Inflammatory macrophage treated with lipopolysaccharide for 4 hours (primary cell): Measurements from ENCODE around the gene FST.

ENCODE experiments used
- DNase-seq: peaks from one replicate; pipeline ENCODE4 v3.0.0-alpha.2; 2020

Gene FST

GRCh38 chr5:53475320-53475719 is 5.1 kb upstream of the FST start:
- no peak for DNase-seq

- no peak for DNase-seq
Observed at GRCh38 chr5:53476019-53476418, 4.4 kb upstream of the FST start.

GRCh38 chr5:53476531-53477480 is 3.6 kb upstream of the FST start:
- no peak for DNase-seq

- peak; percentile 66 for DNase-seq
Observed at GRCh38 chr5:53478411-53479044, 1.9 kb upstream of the FST start.

GRCh38 chr5:53479045-53479589 is 1.3 kb upstream of the FST start:
- no peak for DNase-seq

- peak; percentile 15 for DNase-seq
Observed at GRCh38 chr5:53479590-53480415, 626 bp upstream of the FST start.

GRCh38 chr5:53481159-53481886 is 894 bp downstream of the FST start:
- no peak for DNase-seq

GRCh38 chr5:53481887-53482716 is 1.7 kb downstream of the FST start:
- DNase-seq = peak; percentile 92

GRCh38 chr5:53482717-53483638 is 2.5 kb downstream of the FST start:
- no peak for DNase-seq

- DNase-seq = no peak
Observed at GRCh38 chr5:53487436-53487835, 7.0 kb downstream of the FST start.

- DNase-seq = no peak
Observed at GRCh38 chr5:53488195-53488722, 7.8 kb downstream of the FST start.

GRCh38 chr5:53490747-53491146 is 10.3 kb downstream of the FST start:
- no peak for DNase-seq

GRCh38 chr5:53501054-53501453 is 20.6 kb downstream of the FST start:
- no peak for DNase-seq

- no peak for DNase-seq
Observed at GRCh38 chr5:53503562-53504218, 23.3 kb downstream of the FST start.

- peak; percentile 10 for DNase-seq
Observed at GRCh38 chr5:53507013-53507412, 26.6 kb downstream of the FST start.

GRCh38 chr5:53508125-53508524 is 27.7 kb downstream of the FST start:
- no peak for DNase-seq

- no peak for DNase-seq
Observed at GRCh38 chr5:53512539-53512938, 32.1 kb downstream of the FST start.

- no peak for DNase-seq
Observed at GRCh38 chr5:53515988-53516387, 35.6 kb downstream of the FST start.

GRCh38 chr5:53520813-53521212 is 40.4 kb downstream of the FST start:
- no peak for DNase-seq
